ENCODE measurements around the gene RPS28.
A peak's percentile ranks its signal among the peaks of the same experiment; 100 is the strongest.
"Not testable (repeated sequence)": the region's sequence is repeated elsewhere in the genome, so short reads cannot be mapped to it uniquely, and the experiment has no call there.

The RPS28 gene

DNA sequence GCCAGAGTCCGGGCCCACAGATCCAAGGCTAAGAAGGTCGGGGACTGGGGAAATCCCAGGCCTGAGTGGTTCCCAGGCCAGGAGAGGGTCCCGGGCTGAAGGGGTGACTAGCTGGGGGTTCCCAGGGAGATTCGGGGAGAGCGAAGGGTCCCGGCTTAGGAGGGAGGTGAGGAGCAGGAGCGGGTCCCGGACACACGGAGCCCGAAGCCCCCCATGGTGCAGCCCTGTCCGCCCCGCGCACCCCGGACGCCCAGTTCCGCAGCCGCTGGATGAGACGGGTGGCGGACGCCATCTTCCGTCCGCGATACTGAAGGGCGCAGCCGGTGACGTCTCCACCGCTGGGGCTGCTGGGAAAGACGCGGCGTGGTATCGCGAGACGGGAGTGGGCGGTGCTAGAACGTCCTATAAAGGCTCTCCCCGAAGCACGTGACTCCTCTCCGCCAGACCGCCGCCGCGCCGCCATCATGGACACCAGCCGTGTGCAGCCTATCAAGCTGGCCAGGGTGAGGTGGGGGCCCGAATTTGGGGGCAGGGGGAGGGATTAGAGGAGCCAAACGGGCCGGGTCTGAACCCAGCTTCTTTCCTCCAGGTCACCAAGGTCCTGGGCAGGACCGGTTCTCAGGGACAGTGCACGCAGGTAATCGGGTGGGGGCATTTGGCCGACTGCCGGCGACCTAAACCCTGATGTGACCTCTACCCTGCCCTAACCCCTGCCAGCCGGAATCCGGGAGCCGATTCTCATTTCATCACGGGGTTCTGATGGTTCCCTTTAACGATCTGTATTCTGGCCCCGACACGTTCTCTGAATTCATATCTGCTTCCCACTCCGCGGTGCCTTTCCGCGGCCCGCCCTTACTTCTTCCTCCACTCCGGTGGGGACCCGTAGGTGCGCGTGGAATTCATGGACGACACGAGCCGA, at the start of gene RPS28, which contains the start of gene NDUFA7:
Gene RPS28, plus strand, starts transcription at position 430 of the 919 bp plus-strand sequence. Its CDS starts 35 bp downstream, at position 465.
Gene NDUFA7, minus strand, starts transcription at position 309 of the 919 bp plus-strand sequence. Its CDS starts 17 bp downstream, at position 292.
- peak; percentile 91 to 99 (median 93) for DNase-seq (ENCODE audit: low read depth in 4 of 4, low spot score in 1 of 4)

DNA sequence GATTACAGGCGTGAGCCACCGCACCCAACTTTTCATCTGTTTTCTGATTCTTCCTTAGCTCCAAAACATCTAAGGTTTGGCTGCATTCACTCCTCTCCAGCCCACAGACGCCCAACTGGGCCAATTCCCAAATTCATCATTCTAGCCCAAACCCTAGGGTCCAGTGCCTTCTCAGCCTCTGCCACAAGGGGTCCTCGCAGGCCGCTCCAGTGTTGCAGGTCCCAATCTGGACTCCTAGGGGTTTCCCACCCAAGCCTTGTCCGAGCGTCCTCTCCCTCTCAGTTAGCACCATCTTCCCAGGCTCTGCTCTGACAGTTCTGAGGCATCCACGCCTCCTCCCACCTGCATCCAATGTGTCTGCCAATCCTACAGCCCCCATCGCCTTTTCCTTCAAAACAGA, 44.8 kb upstream of the RPS28 start:
- DNase-seq (ENCODE audit: low read depth in 4 of 4, low spot score in 1 of 4): not testable (repeated sequence)

GRCh38 chr19:8291337-8291736, 30.0 kb upstream of the RPS28 start:
- not testable (repeated sequence) for DNase-seq (ENCODE audit: low read depth in 4 of 4, low spot score in 1 of 4)

DNA sequence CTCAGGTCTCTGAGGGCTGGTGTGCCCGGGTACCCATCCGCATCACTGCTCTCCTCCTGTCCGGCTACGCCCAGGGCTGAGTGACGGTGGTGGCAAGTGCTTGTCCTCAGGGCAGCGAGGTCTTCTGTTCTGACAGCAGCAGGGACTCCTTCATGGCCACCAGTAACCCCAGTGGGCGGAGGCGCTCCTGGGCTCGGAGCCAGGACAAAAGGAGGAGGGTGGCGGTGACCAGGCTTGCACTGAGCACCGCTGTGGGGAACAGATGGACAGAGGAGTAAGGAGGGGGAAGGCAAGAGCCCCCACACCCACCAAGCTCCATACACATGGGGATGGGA, 19.0 kb upstream of the RPS28 start:
- DNase-seq (ENCODE audit: low read depth in 4 of 4, low spot score in 1 of 4): no peak

GRCh38 chr19:8302734-8303133, 18.6 kb upstream of the RPS28 start:
- no peak for DNase-seq (ENCODE audit: low read depth in 4 of 4, low spot score in 1 of 4)

GRCh38 chr19:8304841-8305621, 16.3 kb upstream of the RPS28 start:
- DNase-seq (ENCODE audit: low read depth in 4 of 4, low spot score in 1 of 4): no peak

- no peak for DNase-seq (ENCODE audit: low read depth in 4 of 4, low spot score in 1 of 4)
Measured at GRCh38 chr19:8305798-8306197, 15.5 kb upstream of the RPS28 start.

DNA sequence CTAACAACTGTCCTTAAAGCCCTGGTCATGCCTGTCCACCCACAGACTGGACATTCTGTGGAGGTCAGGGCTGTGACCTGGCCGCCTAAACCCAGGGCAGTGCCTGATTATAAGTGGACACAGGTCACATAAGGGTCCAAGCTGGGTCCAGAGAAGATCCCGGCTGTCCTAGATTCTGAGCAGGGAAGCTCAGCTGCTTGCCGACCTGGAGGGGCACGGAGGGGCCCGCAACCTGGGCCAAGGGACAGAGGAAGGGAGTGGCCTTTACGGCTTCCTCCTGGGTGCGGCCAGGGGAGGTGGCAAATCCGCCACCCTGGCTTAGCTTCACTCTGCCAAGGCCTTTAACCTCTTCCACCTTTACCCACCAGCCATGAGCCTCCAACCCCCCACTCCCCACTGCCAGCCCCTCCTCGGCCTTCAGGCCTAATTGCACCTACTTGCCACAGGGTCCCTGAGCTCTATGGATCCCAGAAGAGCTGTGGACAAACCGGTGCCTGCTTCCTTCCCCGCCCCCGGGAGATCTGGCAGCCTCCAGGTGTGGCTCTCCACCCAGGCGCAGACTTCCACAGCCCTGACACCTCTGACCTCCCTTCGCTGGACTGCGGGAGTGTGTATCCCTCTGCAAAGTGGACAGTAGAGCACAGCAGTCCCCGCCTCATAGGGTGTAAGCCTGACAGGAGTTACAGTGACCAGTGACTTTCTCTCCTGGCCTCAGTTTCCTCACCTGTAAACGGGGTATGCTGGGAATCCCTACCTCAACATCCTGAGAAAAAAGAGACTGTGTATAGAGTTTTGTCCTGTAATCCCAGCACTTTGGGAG, 14.9 kb upstream of the RPS28 start:
- DNase-seq (ENCODE audit: low read depth in 4 of 4, low spot score in 1 of 4): no peak

DNA sequence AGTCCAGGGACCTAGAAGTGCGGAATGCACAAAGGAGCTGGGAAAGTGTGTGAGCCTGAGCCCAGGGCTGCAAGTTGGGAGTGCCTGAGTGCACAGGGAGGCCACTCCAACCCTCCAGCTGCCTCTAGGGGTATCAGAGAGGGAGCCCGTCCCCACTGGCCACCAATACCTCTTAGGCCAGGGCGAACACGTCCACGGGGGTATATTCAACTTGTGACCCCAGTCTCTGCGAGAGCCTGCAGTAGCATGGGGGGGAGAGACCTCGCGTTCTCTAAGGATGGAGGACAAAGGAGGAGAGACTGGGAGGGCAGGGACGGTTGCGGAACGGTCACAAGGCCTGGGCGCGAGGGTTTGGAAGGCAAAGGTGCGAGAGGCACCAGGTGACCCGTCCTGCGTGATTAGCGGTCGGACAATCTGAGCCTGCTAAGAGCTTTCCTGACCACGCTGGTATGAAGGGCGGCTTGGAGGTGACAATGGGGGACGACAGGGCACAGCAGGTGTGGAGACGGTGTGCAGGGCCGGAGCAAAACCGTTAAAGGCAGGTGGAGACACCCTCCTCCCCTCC, 13.8 kb upstream of the RPS28 start:
- DNase-seq (ENCODE audit: low read depth in 4 of 4, low spot score in 1 of 4): no peak

GRCh38 chr19:8307965-8308866, 13.1 kb upstream of the RPS28 start, which contains the start of gene CD320:
CD320 (minus strand) TSS chr19:8308358; CDS start chr19:8308290, 68 bp downstream.
- DNase-seq (ENCODE audit: low read depth in 4 of 4, low spot score in 1 of 4): peak; percentile 66 to 84 (median 75)

GRCh38 chr19:8308891-8309291, 12.4 kb upstream of the RPS28 start:
- DNase-seq (ENCODE audit: low read depth in 4 of 4, low spot score in 1 of 4): no peak

DNA sequence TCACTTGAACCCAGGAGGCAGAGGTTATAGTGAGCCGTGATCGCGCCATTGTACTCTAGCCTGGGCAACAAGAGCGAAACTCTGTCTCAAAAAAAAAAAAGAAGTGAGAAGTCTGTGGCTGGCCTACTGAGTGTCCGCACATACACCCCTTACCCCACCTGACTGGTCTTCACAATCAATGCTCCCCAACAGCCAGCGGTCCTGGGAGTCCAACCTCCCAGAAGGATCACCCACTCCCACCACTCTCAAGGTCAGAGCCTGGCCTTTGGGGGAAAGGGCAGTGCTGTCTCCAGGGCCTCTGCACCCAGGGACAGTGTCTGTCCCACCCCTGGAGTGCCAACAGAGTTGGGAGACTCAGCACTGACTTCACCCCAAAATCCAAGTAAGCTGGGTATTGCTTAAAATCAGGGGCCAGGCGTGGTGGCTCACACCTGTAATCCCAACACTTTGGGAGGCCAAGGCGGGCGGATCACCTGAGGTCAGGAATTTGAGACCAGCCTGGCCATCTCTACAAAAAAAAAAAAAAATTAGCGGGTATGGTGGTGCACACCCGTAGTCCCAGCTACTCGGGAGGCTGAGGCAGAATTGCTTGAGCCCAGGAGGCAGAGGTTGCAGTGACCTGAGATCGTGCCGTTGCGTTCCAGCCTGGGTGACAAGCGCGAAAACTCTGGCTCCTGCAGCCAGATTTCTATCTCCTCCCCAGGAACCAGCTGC, 10.8 kb upstream of the RPS28 start:
- no peak for DNase-seq (ENCODE audit: low read depth in 4 of 4, low spot score in 1 of 4)

GRCh38 chr19:8311461-8312260, 9.6 kb upstream of the RPS28 start:
- DNase-seq (ENCODE audit: low read depth in 4 of 4, low spot score in 1 of 4): no peak

- not testable (repeated sequence) for DNase-seq (ENCODE audit: low read depth in 4 of 4, low spot score in 1 of 4)
Measured at GRCh38 chr19:8314981-8315640, 6.2 kb upstream of the RPS28 start.

GRCh38 chr19:8316351-8317125, 4.8 kb upstream of the RPS28 start:
- no peak for DNase-seq (ENCODE audit: low read depth in 4 of 4, low spot score in 1 of 4)

DNA sequence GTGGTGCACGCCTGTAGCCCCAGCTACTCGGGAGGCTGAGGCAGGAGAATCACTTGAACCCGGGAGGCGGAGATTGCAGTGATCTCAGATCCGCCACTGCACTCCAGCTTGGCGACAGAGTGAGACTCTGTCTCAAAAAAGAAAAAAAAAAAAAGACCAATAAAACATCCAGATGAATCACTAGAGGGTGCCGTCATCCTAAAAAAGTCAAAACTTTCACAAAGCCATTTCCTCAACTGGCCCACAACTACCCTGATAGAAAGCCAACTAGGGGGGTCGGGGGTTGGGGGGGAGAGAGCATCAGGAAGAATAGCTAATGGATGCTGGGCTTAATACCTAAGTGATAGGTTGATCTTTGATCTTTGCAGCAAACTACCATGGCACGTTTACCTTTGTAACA, 2.5 kb upstream of the RPS28 start:
- not testable (repeated sequence) for DNase-seq (ENCODE audit: low read depth in 4 of 4, low spot score in 1 of 4)
